IPS-18c (cell line): ENCODE measurements around the gene FAF2.

Experiments used
- H3K4me3 ChIP-seq: 2 replicates; pipeline ENCODE4 v1.7.0; 2013; ENCODE audit warnings: low read depth, mild to moderate bottlenecking, low read length, moderate library complexity; ENCODE audit not compliant: insufficient read depth
- H3K9me3 ChIP-seq: one replicate; pipeline ENCODE4 v1.6.1; 2013; ENCODE audit warnings: mild to moderate bottlenecking, low read length, moderate library complexity; ENCODE audit not compliant: control insufficient read depth, insufficient read depth

FAF2 gene

DNA sequence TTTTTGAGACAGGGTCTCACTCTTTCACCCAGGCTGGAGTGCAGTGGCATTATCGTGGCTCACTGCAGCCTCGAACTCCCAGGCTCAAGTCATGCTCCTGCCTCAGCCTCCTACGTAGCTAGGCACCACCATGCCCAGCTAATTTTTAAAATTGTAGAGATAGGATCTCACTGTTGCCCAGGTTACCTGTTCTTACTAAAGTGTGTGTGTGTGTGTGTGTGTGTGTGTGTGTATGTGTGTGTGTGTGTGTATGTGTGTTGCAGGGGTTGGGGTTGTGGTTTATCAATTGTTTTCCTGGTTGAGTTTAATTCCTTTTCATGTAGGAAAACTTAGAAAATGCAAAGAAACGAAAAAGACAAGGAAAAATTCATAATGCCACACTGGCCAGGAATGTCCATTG, 67.2 kb downstream of the FAF2 start:
- no peaks in the 10 kb centered on the region for H3K9me3 ChIP-seq
- H3K4me3 ChIP-seq, result no peak overlapping the region

DNA sequence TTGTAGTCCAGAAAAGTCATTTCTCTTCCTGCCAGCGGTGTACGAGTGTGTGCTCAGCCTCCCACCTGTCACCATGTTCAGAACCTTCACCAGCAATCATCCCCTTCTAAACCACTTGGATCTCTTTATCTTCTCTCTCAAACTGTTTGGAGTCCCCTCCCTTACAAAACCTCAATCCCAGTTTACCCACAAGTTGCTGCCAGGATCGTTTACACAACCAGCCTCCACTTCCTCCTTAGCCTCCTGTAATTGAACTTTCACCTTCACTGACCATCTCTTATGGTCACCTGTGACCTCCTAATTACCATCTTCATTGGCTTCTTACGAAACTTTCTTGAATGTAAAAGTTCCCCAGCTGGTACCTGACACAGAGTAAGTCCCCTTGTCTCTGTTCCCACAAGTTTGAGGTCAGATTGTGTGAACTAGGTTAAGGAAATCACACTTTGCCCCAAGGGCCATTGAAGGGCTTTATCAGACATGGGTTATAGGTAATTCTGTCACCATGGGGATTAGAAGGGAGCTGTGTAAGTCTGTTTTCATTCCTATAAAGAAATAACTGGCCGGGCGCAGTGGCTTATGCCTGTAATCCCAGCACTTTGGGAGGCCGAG, 69.0 kb downstream of the FAF2 start:
- Histone ChIP-seq H3K9me3 (no peaks in the 10 kb centered on the region), H3K4me3 (no peak overlapping the region)

- H3K9me3 ChIP-seq, result no peaks in the 10 kb centered on the region
- no peak overlapping the region for H3K4me3 ChIP-seq
These were observed 71.9 kb downstream of the FAF2 start for GRCh38 chr5:176519810-176520720.

GRCh38 chr5:176521286-176521685, 73.1 kb downstream of the FAF2 start:
- H3K9me3 ChIP-seq, result peaks cover 2% of the 10 kb centered on the region
- H3K4me3 ChIP-seq, result no peak overlapping the region

DNA sequence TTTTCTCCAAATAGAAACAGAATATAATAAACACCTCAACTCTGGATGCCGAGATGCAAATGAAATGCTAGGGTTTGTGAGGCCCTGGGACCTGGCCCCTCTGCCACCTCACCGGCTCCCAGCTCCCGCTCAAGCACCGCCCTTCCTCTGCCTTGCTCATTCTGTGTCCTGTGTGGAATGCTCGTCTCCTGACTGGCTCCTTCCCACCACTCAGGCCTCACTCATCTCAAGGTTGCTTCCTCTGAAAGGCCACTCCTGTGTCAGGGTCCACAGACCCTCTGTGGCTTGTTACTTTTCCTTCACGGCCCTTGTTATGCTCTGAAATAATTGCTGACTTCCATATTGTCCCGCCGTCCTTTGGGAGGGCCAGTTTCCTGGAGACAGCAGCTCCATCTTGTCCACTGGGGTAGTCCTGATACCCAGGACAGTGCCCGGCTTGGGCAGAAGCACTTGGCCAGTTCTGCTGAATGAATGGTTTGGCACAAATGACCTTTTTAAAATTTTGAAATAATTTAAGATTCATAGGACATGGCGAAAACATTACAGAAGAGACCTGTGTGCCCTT, 73.6 kb downstream of the FAF2 start:
- Histone ChIP-seq H3K9me3 (peaks cover 2% of the 10 kb centered on the region), H3K4me3 (no peak overlapping the region; the same call in 1 of the 2 replicates)

- Histone ChIP-seq H3K4me3 (no peak overlapping the region), H3K9me3 (peaks cover 2% of the 10 kb centered on the region)
These were observed 76.0 kb downstream of the FAF2 start for GRCh38 chr5:176524138-176524537.

DNA sequence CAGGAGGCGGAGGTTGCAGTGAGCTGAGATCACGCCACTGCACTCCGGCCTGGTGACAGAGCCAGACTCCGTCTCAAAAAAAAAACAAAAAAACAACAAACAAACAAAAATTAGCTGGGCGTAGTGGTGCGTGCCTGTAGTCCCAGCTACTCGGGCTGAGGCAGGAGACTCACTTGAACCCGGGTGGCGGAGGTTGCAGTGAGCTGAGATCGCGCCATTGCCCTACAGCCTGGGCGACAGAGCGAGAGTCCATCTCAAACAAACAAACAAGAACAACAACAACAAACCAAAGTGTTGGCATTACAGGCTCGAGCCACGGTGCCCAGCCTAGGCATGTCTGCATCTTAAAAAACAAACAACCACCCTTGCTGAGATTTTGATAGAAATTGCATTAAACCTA, 76.8 kb downstream of the FAF2 start:
- Histone ChIP-seq H3K4me3 (no peak overlapping the region), H3K9me3 (peaks cover 2% of the 10 kb centered on the region)

GRCh38 chr5:176525677-176526076, 77.5 kb downstream of the FAF2 start:
- no peak overlapping the region for H3K4me3 ChIP-seq
- peaks cover 2% of the 10 kb centered on the region for H3K9me3 ChIP-seq

GRCh38 chr5:176526462-176526861, 78.3 kb downstream of the FAF2 start:
- Histone ChIP-seq H3K4me3 (no peak overlapping the region), H3K9me3 (peaks cover 2% of the 10 kb centered on the region)

GRCh38 chr5:176527246-176528222, 79.3 kb downstream of the FAF2 start:
- Histone ChIP-seq H3K9me3 (peaks cover 2% of the 10 kb centered on the region), H3K4me3 (no peak overlapping the region)

GRCh38 chr5:176528301-176528700, 80.1 kb downstream of the FAF2 start:
- H3K4me3 ChIP-seq, result no peak overlapping the region
- H3K9me3 ChIP-seq, result peaks cover 2% of the 10 kb centered on the region

DNA sequence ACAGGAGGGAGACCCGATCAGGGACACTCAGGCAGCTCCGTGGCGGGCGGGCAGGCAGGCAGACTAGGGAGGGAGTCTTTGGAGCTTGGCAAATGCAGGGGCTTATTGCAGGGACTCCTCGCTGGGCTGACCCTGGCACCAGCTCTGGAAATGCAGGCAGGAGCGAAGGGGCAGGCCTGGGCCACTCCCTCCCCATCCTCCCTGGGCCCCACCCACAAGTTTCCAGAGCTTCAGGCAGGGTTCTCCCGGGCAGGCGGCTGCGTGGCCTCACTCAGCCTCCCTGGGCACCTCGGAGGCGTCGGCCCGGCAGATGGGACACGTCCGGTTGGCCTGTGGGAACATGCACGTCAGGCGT, 80.6 kb downstream of the FAF2 start:
- Histone ChIP-seq H3K9me3 (peaks cover 2% of the 10 kb centered on the region), H3K4me3 (no peak overlapping the region)

DNA sequence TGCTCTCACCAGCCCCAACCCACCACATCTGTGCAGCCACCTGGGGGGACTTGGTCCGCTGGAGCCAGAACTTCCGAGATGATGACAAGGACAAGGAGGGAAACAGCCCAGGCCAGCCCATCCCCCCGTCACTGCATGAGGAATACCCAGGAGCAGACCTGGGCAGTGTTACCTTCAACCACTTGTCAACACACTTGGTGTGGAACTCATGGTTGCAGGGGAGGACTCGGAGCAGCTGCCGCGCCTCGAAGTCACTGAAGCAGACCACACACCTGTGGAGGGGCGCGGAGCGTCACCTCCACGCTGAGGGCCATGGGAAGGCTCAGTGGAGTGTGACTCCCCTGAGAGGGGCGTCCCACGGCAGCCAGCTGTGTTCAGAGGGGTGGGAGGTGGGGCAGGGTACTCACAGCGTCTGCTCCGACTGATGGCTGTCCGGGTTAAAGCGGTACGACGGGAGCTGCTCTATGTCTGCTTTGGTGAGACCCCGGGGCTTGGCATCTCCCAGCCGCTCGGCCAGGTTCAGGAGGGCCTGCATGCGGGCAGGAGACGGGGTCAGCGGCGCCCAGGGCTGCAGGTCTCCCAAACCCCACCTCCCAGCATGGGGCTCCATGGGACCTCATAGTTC, 81.0 kb downstream of the FAF2 start:
- Histone ChIP-seq H3K9me3 (peaks cover 2% of the 10 kb centered on the region), H3K4me3 (no peak overlapping the region)

- H3K4me3 ChIP-seq, result no peak overlapping the region
- H3K9me3 ChIP-seq, result peaks cover 2% of the 10 kb centered on the region
These were observed 81.6 kb downstream of the FAF2 start for GRCh38 chr5:176529741-176530141.

DNA sequence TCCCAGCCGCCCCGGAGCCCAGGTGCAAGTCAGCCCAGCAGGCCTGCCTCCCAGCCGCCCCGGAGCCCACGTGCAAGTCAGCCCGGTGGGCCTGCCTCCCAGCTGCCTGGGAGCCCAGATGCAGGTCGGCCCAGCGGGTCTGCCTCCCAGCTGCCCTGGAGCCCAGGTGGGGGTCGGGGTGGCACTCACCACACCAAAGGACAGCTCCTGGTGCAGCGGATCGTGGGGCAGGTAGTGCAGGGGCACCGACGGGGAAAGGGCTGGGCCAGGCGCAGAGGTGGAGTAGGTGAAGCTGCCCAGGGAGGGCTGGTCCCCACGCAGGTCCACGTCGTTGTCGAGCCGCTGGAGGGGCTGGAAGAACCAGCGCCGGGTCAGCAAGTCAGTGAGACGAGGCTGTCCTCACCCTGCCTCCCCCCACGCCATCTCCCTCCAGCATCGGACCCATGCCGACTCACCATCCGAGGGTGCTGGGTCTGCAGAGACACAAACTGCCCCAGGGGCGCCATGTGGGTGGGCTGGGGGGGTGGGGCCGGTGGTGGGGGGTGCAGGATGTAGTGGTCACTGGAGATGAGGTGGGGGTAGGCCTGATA, 82.3 kb downstream of the FAF2 start:
- H3K4me3 ChIP-seq, result no peak overlapping the region
- H3K9me3 ChIP-seq, result peaks cover 2% of the 10 kb centered on the region

- H3K4me3 ChIP-seq, result no peak overlapping the region
- peaks cover 2% of the 10 kb centered on the region for H3K9me3 ChIP-seq
These were observed 83.1 kb downstream of the FAF2 start for GRCh38 chr5:176530983-176531901.
